HG03196 (cell line): ENCODE data around the gene ZNF432.
A peak's percentile ranks its signal among the peaks of the same experiment; 100 is the strongest.

Experiments
- ATAC-seq: cut with Tn5 transposase; IDR thresholded peaks from one replicate; pipeline ENCODE4 v1.9.1; 2021; ENCODE audit not compliant: unreplicated experiment

The ZNF432 gene

GRCh38 chr19:52010674-52011073 is 38.0 kb downstream of the ZNF432 start:
- ATAC-seq, result no peak

GRCh38 chr19:52007806-52008557 is 40.7 kb downstream of the ZNF432 start, which contains the start of gene ZNF615:
ZNF615 (minus strand) TSS chr19:52008211; CDS start chr19:52003711, 4,500 bp downstream.
- peak; percentile 97 for ATAC-seq

DNA sequence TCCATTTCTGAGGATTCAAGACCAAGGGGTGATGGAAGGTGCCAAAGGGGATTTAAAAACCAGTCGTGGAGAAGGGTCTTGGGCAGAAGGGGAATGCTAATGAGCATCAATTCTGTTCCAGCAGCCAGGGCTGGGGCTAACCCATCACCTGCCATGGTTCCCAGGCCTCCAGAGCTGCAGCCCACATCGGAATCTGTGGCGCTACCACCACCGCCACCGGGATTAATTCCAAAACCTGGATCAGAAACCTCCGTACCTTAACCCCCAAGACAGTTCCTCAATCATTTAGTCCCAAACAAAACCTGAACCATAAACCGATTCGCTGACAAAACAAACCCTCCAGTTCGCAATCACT is 41.2 kb downstream of the ZNF432 start:
- ATAC-seq, result no peak

DNA sequence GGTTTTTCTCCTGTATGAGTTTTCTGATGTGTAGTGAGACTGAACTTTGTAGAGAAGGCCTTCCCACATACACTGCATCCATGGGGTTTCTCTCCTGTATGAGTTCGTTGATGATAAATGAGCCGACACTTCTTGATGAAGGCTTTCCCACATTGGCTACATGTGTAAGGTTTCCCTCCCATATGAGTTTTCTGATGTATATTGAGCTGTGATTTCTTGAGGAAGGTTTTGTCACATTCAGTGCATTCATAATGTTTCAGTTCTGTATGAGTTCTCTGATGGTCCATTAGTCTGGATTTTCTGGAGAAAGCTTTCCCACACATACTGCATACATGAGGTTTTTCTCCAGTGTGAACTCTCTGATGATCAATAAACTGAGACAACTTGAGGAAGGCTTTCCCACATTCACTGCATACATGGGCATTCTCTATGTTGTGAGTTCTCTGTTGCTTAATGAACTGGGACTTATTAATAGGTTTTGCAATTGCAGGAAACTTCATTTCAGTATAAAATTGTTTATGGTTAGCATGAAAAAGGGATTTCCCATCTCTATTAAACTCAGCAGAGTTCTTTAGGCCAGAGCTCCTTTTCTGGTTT is 54.5 kb downstream of the ZNF432 start:
- no peak for ATAC-seq

DNA sequence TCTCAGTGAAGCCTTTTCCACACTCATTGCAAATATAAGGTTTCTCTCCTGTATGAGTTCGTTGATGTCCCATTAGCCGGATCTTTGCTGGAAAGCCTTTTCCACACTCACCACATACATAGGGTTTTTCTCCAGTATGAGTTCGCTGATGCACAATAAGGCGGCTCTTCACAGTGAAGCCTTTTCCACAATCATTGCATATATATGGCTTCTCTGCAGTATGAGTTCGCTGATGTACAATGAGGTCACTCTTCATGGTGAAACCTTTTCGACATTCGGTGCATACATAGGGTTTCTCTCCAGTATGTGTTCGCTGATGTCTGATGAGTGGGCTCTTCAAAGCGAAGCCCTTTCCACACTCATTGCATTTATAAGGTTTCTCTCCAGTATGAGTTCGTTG is 55.2 kb downstream of the ZNF432 start:
- no peak for ATAC-seq

- ATAC-seq, result peak; percentile 69
Measured at GRCh38 chr19:51986309-51987291, 62.0 kb downstream of the ZNF432 start, which contains the start of gene ZNF350. ZNF350 (minus strand) TSS chr19:51986840; CDS start chr19:51974360, 12,480 bp downstream.

DNA sequence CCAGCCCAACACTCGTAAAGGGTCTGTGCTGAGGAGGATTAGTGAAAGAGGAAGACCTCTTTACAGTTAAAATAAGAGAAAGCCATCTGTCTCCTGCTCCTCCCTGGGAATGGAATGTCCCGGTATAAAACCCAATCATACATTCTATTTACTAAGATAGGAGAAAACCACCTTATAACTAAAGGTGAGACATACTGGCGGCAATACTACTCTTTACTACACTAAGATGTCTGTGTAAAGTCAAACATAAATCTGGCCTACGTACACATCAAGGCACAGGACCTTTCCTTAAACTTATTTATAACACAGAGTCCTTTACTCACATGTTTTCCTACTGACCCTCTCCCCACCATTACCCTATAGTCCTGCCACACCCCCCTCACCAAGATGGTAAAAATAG is 65.3 kb downstream of the ZNF432 start:
- ATAC-seq, result no peak
